Measurements from ENCODE around the gene LONP2. TPM values are rescaled to one million over a fixed set of nuclear protein-coding genes. Genes with fewer than 3 reads are reported as not detected.
"Not testable (repeated sequence)": the region's sequence is repeated elsewhere in the genome, so short reads cannot be mapped to it uniquely, and the experiment has no call there.

Gene LONP2
- total RNA-seq, 2 donors from 2014 or later, result 67.1 to 68.2 TPM

- Mint-ChIP-seq H3K4me3 (peak overlapping the region; percentile 7), H3K27me3 (no peaks in the 10 kb centered on the region), H3K27ac (no peak overlapping the region), H3K4me1 (peaks cover 5% of the 10 kb centered on the region), H3K36me3 (ENCODE audit: low read depth) (no peaks in the 10 kb centered on the region)
- no peaks in the 10 kb centered on the region for H3K9me3 ChIP-seq (ENCODE audit: control insufficient read depth, low read length, poor library complexity, severe bottlenecking)
- peak; percentile 14 for ATAC-seq
- DNase-seq, result no peak
Measured at GRCh38 chr16:48393485-48394354, 149.6 kb downstream of the LONP2 start.

GRCh38 chr16:48394355-48394703 is 150.2 kb downstream of the LONP2 start:
- Mint-ChIP-seq H3K27me3 (no peaks in the 10 kb centered on the region), H3K4me1 (peaks cover 5% of the 10 kb centered on the region), H3K4me3 (no peak overlapping the region), H3K36me3 (ENCODE audit: low read depth) (no peaks in the 10 kb centered on the region), H3K27ac (no peak overlapping the region)
- no peaks in the 10 kb centered on the region for H3K9me3 ChIP-seq (ENCODE audit: control insufficient read depth, low read length, poor library complexity, severe bottlenecking)
- no peak for ATAC-seq
- DNase-seq, result no peak

- Mint-ChIP-seq H3K4me1 (peaks cover 5% of the 10 kb centered on the region), H3K4me3 (no peak overlapping the region), H3K27me3 (no peaks in the 10 kb centered on the region), H3K27ac (no peak overlapping the region), H3K36me3 (ENCODE audit: low read depth) (no peaks in the 10 kb centered on the region)
- DNase-seq, result no peak
- no peak for ATAC-seq
- no peaks in the 10 kb centered on the region for H3K9me3 ChIP-seq (ENCODE audit: control insufficient read depth, low read length, poor library complexity, severe bottlenecking)
Measured at GRCh38 chr16:48395375-48395774, 151.3 kb downstream of the LONP2 start.

- H3K27me3 Mint-ChIP-seq; DNase-seq; H3K27ac Mint-ChIP-seq; H3K9me3 ChIP-seq (ENCODE audit: control insufficient read depth, low read length, poor library complexity, severe bottlenecking); H3K4me3 Mint-ChIP-seq; H3K4me1 Mint-ChIP-seq; H3K36me3 Mint-ChIP-seq (ENCODE audit: low read depth); ATAC-seq: not testable (repeated sequence)
Measured at GRCh38 chr16:48402547-48402946, 158.4 kb downstream of the LONP2 start.

- H3K36me3 Mint-ChIP-seq (ENCODE audit: low read depth), result no peaks in the 10 kb centered on the region
- H3K9me3 ChIP-seq (ENCODE audit: control insufficient read depth, low read length, poor library complexity, severe bottlenecking), result no peaks in the 10 kb centered on the region
- no peaks in the 10 kb centered on the region for H3K4me1 Mint-ChIP-seq
- no peak overlapping the region for H3K27ac Mint-ChIP-seq
- DNase-seq (no peak), ATAC-seq (no peak)
- H3K27me3 Mint-ChIP-seq, result no peaks in the 10 kb centered on the region
- H3K4me3 Mint-ChIP-seq, result no peak overlapping the region
Measured at GRCh38 chr16:48405153-48405552, 161.1 kb downstream of the LONP2 start.

GRCh38 chr16:48405907-48406306 is 161.8 kb downstream of the LONP2 start:
- Mint-ChIP-seq H3K27me3 (no peaks in the 10 kb centered on the region), H3K36me3 (ENCODE audit: low read depth) (no peaks in the 10 kb centered on the region), H3K4me1 (no peaks in the 10 kb centered on the region), H3K27ac (no peak overlapping the region), H3K4me3 (no peak overlapping the region)
- DNase-seq, result no peak
- no peak for ATAC-seq
- no peaks in the 10 kb centered on the region for H3K9me3 ChIP-seq (ENCODE audit: control insufficient read depth, low read length, poor library complexity, severe bottlenecking)

Other genes starting within 250 kb of the LONP2 start
- not detected for gene ABCC12, start 88.3 kb upstream of the LONP2 start, total RNA-seq
- not detected for gene ABCC11, start 3.2 kb downstream of the LONP2 start, total RNA-seq
- 10 to 100 TPM; 36.4 to 41.2 TPM for gene SIAH1, start 141.1 kb downstream of the LONP2 start, total RNA-seq